22Rv1 (cell line): ENCODE results near the gene TMEM11.

ENCODE experiments used
- ZFX ChIP-seq: fragments of 450-650 bp; IDR thresholded peaks from 2 replicates; pipeline ENCODE4 v1.6.1; 2017; ENCODE audit warnings: antibody characterized with exemption, borderline replicate concordance
- TF ChIP-seq, protein P1 (sequence below): fragments of 450-650 bp; IDR thresholded peaks from 2 replicates; pipeline ENCODE4 v1.5.1; 2017; ENCODE audit warnings: mild to moderate bottlenecking

GRCh38 chr17:21200590-21201297, 13.2 kb downstream of the TMEM11 start:
- TF ChIP-seq, protein P1, sequence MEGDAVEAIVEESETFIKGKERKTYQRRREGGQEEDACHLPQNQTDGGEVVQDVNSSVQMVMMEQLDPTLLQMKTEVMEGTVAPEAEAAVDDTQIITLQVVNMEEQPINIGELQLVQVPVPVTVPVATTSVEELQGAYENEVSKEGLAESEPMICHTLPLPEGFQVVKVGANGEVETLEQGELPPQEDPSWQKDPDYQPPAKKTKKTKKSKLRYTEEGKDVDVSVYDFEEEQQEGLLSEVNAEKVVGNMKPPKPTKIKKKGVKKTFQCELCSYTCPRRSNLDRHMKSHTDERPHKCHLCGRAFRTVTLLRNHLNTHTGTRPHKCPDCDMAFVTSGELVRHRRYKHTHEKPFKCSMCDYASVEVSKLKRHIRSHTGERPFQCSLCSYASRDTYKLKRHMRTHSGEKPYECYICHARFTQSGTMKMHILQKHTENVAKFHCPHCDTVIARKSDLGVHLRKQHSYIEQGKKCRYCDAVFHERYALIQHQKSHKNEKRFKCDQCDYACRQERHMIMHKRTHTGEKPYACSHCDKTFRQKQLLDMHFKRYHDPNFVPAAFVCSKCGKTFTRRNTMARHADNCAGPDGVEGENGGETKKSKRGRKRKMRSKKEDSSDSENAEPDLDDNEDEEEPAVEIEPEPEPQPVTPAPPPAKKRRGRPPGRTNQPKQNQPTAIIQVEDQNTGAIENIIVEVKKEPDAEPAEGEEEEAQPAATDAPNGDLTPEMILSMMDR = no peak
- no peak for TF ChIP-seq ZFX
